D721Med (cell line): ENCODE results near the gene C6orf136.

Experiments
- DNase-seq: peaks from one replicate; pipeline ENCODE4 v3.0.0; 2011; ENCODE audit warnings: low spot score; ENCODE audit not compliant: insufficient read length
- FAIRE-seq: peaks from 2 replicates; lab custom pipeline; 2011; peaks lifted over from hg19 to GRCh38; lab: Jason Lieb, UNC
- CTCF ChIP-seq: IDR thresholded peaks from 2 replicates; pipeline ENCODE4 v1.5.1; 2012; ENCODE audit warnings: mild to moderate bottlenecking, control low read depth; ENCODE audit not compliant: insufficient read depth; ENCODE audit errors: missing control alignments

The C6orf136 gene

DNA sequence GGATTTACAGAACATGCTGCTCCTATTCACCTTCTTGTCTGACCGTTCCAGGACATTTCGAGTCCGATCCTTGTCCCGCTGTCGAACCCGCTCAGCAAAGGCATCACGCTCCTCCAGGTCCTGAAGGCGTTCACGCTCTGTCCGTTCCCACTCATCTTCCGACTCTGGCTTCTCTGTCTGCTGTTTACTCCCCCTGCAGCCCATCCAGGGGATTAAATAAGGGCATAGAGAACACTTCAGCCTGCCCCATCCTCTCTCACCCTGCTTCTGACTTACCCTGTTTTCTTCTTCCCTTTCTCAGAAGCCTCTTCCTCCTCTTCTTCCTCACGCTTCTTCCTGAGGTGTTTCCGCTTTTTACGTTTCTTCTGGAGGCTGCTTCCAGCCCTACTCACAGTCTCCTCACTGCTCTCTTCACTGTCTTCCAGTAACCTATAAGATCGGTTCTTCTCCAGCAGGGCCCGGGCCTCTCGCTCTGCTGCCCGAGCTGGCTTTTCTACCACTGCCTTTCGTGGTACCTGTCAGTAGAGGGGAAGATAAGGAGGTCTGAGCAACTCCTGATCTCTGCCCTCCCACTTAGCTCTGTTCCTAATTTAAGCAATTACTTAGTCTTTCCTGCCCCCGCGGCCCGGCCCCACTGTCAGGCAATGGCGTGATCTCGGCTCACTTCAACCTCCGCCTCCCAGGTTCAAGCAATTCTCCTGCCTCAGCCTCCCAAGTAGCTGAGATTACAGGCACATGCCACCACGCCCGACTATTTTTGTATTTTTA, 24.0 kb downstream of the C6orf136 start:
- no peak for DNase-seq
- no peak for FAIRE-seq

DNA sequence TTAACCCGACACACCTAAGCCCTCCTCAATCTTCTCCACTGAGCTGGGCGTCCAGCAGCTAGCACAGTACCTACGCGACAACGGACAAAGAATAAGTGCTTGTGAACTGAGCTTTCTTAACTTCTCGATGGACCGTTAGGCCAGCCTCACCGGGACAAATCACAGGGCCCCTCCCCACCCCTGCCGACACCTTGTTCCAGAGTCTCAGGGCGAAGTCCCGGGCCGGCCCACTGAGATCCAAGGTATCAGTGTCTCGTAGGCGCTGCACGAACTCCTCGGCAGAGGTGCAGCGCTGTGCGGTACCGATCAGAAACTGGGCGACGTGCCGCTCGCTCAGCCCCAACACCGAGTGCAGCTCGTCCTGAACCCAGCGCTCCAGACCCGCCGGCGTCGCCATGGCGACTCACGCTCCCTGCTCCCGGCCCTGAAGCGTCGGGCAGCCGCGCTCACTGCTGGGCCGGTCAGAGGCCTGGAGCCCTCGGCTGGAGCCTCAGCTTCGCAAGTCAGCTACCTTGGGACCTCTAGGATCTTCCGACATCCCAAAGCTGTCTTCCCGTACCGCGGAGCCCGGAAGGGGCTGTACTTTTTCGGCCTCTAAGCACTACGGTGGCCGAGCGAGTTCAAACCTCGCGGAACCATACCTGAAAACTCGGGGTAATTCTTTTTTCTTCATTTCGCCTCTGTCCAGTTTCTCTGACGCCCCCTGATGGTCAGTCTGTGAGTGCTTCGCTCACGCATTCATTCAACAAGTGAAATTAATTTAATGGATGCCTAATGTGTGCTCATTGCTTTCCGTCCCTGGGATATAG, 25.7 kb downstream of the C6orf136 start, which contains the start of gene DHX16:
Gene DHX16, minus strand, starts transcription at position 562 of the 809 bp plus-strand sequence. Its CDS starts 165 bp downstream, at position 397.
- peak; percentile 92 for TF ChIP-seq CTCF
- DNase-seq = peak; percentile 84
- FAIRE-seq = no peak

More for the DNA sequence above, 24.0 kb downstream of the C6orf136 start:
- peak; percentile 4 for TF ChIP-seq CTCF

- DNase-seq (no peak), FAIRE-seq (no peak)
- no peak for TF ChIP-seq CTCF
Measured at GRCh38 chr6:30676660-30677285, 29.8 kb downstream of the C6orf136 start.

- FAIRE-seq = no peak
- TF ChIP-seq CTCF = peak; percentile 96
- peak; percentile 92 for DNase-seq
Measured at GRCh38 chr6:30678964-30679726, 32.2 kb downstream of the C6orf136 start.

DNA sequence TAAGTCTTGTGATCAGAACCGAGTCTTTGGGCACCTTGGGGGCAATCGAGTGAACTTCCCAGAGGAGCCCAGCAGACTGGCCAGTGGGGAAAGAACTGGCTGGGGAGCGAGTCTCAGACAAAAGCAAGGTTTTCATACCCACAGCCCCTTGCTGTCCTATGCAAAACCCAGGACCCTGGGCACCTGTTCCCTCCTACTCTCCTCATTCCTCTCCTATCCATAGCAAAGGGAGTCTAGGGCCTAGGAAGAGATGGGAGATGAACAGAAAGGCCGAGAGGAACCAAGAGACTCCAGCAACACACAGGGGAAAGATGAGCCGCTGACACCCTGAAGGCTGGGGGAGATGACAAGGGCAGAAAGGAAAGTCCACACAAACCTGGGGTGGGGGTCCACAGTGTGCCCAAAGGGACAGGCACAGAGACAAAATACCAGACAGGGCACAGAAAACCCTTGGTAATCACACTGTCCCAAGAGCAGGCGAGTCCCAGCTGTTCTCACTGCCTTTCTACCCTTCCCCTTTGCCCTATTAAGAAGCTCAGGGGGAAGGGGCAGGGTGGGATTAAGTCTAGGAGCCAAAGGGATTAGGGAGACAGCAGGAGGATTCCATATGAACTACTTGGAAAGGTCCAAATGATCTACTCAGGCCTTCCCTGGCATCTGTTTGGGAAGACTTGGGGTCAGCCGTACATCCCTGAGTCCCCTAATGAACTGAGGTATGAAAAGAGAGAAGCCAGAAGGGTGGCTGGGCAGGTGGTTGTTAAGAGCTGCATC, 33.0 kb downstream of the C6orf136 start:
- no peak for TF ChIP-seq CTCF
- DNase-seq = peak; percentile 55
- FAIRE-seq = no peak

DNA sequence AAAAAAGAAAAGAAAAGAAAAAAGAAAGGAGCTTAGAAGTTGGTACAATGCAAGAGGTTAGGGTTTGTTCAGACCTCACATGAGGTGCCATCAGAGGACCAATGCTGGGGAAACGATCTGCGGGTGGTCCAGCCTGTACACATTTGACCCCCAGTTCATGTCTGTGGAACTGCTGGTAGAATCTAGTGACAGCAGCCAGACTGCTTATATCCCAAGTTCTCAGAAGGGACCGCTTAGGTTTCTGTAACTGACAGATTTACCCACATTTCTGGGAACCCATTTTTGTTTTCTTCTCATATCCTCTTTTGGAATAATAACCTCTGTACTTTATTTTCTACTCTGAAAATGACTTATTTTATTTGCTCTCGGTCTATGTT, 34.8 kb downstream of the C6orf136 start:
- TF ChIP-seq CTCF = no peak
- DNase-seq (no peak), FAIRE-seq (no peak)
